Inflammatory macrophage (primary cell): ENCODE data around the gene PEAR1.

Experiments
- DNase-seq, 2 donors: peaks; one replicate each; pipeline ENCODE4 v3.0.0-alpha.2; 2020 to 2022
- total RNA-seq, 18 experiments: gene quantifications; one replicate each; lab custom pipeline; 2026; ENCODE audit warnings: mixed read lengths in 6 of 18, inconsistent platforms in 2 of 18; lab: John Stamatoyannopoulos, UW

PEAR1 gene
- 0.05 to 0.86 (median 0.33) reads per million in 18 experiments for total RNA-seq

GRCh38 chr1:156893048-156893953, at the start of gene PEAR1:
Gene PEAR1, plus strand, starts transcription at chr1:156893718. Its CDS starts 10,209 bp downstream, at chr1:156903927.
- no peak for DNase-seq

- no peak for DNase-seq
Measured at GRCh38 chr1:156844102-156844501, 49.4 kb upstream of the PEAR1 start.

- DNase-seq, result no peak
Measured at GRCh38 chr1:156844638-156845037, 48.9 kb upstream of the PEAR1 start.

DNA sequence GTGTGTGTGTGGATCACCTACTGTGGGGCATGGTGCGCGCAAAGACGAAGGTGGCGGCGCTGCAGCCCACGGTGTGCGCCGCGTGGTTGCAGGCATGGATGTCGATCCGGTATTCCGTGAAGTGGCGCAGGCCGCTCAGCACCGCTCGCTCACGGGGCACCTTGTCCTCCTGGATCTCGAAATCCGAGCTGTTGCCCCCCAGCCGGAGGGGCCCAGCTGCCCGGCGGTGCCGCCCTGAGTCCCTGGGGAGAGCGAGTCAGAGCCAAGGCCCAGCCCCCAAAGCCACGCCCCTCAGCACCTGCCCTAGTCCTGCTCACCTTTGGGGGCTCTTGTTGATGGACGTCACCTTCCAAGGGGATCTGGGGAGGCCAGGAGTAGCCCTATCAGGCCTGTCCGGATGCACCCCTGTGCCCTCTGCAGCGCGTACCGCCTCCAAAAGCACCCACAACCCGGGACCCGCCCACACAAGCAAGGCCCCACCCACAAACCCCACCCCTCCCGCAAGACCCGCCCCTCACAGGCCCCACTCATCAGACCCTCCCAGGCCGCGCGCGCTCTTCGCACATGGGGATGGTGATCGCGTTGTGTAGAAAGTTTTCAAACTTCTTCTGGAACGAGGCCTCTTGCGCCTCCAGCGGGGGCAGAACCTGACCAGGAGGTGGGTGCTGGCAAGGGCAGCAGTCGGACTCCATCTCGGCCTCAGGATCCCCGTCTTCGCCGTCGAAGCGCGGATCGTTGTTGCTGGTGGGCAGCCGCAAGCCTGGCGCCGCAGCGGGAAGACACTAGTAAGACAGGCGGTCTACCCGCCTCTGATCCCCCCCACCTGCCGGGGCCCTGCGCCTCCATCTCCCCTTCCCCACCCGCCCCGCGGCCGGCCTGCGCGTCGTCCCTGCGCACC, 48.2 kb upstream of the PEAR1 start:
- DNase-seq, result no peak

DNA sequence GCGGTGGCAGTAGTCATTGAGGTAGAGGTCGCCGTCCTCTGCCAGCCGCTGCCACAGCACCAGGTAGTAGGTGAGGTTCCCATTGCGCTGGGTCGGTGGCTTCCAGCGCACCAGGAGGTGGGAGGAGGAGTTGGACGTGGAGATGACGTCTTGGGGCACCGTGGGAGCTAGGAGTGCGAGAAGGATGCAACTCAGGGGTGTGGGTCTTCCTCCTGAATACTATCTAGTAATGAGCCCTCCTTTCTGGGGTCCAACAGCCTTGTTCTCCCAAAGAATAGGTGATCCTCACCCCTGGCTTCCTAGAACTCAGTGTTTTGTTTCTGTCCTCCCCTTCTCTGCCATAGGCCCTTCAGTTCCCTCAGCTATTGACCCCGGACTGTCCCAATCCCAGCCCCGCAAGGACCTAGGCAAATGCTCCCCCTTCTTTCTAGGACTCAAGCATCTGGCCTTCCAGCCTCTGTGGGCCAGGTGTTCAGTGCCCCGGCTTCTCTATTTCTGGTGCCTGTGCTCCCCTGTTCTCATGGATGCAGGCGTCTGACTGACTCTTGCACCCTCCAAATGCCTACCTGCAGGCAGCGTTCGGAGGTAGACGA, 47.5 kb upstream of the PEAR1 start:
- DNase-seq, result no peak

DNA sequence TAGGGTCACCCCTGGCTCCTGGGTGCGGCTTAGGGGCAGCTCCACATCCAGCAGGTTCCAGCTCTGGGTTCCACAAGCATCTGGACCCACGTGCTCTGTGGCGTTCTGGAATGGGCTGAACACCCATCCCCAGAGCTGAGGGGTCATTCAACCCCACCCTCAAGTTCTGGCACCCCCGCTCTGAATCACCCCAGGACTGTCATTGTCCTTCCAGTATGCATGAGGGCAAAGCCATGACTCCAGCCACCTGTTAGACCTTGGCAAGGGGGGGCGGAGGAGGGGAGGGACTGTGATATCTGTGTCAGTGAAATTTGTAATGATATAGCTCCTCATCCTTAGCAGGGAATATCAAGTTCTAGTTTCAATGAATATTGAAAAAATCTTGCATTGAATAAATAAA, 46.9 kb upstream of the PEAR1 start:
- DNase-seq, result no peak

DNA sequence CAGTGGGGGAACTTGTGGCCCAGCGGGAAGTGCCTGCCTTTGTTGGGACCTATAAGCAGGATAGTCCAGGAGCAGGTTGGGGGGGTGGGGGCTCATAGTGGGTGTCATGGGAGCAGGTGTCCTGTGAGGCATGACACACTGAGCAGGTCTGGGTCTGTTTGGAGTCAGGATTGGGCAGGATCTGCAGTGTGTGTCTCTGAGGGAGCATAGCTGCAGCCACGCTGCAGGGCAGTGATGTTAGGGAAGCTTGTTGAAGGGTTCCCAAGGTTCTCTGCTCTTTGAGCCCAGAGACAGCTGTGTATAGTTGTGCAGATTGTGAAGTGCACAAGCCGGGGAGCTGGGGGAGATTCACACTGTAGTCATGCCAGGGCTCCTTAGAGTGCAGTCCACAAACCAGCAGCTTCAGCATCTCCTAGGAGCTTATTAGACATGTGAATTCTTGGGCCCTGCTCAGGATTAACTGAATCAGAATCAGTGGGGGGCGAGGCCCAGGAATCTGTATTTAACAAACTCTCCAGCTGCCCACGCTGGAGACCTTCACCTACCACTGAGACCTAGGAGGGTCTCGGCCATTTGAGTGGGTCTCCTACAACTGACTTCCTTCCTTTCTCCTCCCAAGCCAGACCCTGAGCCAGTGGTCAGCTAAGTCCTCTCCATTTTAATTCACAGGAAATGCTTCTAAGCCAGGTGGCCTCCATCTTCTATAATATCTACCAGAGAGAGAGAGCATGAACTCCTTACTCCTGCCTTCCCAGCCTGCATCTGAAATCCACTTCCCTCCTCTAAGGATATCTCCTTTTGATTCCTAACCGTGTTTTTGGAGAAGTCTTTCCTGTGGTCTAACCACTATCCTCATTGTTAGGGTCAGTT, 45.7 kb upstream of the PEAR1 start:
- DNase-seq, result no peak

- DNase-seq, result no peak
Measured at GRCh38 chr1:156848461-156849150, 44.9 kb upstream of the PEAR1 start.

GRCh38 chr1:156849151-156849496, 44.4 kb upstream of the PEAR1 start:
- DNase-seq, result no peak

DNA sequence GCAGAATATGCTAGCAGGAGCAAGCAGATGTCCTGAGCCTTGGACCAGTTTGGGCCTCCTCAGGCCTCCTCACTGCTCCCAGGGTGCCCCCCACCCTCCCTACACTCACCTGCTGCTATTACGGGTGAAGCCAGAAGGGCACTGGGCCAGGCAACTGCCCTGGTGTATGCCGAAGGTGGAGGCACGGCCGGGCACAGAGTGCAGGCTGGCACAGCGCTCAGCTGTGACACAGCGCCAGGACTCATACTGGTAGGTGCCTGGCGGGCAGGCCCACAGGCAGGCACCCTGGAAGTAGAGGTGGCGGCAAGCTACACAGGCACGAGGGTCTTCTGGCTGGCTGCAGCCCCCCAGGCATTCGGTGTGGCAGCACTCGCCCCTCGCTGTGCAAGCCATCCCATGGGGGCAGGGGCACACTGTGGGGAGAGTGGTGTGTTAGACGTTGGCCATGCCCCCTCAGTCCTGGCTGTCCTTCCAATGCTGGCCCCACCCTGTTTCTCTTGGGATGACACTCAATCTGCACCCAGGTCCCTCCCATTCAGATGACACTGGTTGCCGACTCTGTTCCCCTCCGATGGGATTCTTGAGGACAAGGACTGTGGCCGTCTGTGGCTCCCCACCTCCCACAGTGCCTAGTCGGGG, 41.6 kb upstream of the PEAR1 start:
- no peak for DNase-seq

- DNase-seq, result no peak
Measured at GRCh38 chr1:156852418-156852874, 41.1 kb upstream of the PEAR1 start.

DNA sequence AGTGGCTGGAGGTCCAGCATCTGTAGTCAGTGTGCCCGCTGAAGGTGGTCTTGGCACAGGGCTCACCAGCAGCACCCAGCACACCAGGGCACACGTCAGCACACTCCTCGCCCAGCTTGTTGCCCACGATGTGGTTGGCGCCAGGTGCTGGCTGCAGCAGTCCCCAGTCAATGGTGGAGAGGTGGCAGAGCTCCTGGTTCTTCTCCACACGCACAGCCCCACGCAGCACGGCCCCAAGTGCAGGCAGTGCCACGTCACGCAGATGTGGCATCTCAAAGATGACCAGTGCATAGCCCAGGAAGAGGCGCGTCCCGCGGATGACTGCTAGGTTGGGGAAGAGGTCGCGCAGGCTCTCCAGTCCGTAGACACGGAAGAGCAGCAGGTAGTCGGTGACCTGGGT, 39.8 kb upstream of the PEAR1 start:
- DNase-seq, result no peak

- DNase-seq, result no peak
Measured at GRCh38 chr1:156854634-156855033, 38.9 kb upstream of the PEAR1 start.

DNA sequence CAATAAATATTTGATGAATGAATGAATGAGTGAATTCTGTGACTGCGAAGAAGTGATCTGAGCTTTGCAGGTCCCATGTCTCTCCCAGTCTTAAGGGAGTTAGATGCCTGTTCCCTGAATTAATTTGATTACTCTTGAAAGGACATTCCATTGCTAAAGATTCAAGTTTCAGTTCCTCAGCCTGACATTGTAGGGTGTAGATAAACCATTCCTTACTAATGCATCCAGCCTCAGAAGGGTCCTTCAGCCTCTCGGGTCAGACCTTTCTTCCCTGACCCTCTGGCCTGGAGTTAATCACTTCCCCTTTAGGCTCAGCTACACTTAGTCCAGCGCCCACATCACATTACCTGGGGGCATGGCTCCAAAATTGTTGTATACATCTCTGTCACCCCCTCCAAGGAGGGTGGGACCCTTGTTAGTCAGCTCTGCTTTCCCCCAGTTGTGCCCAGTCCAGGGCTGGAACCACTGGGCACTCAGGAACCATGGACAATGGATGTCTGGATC, 37.2 kb upstream of the PEAR1 start:
- DNase-seq, result no peak

DNA sequence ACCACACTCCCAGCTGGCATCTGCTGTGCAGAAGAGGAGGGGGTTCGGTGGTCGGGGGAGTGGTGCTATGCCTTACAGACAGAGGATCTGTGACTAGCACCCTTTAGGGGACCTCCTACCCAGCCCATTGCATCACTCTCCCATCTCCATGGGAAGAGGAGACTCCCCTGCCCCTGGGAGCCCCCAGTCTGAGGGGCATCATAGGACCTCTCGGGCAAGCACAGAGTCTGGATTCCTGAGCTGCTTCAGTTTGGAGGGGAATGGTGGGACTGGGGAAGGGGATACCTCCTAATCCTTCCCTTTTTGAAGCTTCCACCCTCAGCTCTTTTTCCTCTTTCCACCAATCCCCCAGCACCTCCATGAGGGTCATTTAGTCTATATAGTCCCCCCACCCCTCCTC, 36.0 kb upstream of the PEAR1 start:
- DNase-seq, result no peak

GRCh38 chr1:156858555-156858956, 35.0 kb upstream of the PEAR1 start:
- DNase-seq, result no peak

DNA sequence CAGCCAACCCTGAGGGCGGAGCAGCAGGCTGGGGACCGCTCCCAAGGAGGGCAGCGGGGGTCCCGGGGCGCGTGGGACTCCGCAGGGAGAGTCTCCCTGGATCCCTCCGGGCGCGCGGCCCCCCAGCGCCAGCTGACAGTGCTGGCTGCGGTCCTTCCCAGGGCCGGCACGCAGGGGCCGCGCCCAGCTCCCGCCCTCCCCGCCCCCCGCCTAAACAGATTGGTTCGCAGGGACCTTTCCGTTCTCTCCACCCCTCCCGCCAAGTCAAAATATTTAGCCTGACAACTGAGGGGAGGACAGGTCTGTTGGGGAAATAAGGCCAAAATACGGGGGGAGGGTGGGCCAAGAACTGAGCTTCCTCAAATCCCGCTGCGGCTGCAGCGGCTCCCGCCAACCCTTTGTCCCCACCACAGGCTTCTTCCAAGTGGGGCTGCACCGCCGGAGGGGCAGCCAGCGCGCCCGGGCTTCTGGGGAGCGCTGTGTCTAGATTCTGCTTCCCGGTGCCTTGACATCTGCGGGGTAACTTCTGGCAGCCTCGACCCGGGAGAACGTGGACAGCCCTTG, 34.5 kb upstream of the PEAR1 start, which contains the start of gene INSRR:
Gene INSRR (minus strand): TSS at position 159 of the 564 bp plus-strand sequence. CDS start 496 bp downstream, outside the sequence.
- DNase-seq, result no peak

- DNase-seq, result no peak
Measured at GRCh38 chr1:156859523-156860112, 33.9 kb upstream of the PEAR1 start.

DNA sequence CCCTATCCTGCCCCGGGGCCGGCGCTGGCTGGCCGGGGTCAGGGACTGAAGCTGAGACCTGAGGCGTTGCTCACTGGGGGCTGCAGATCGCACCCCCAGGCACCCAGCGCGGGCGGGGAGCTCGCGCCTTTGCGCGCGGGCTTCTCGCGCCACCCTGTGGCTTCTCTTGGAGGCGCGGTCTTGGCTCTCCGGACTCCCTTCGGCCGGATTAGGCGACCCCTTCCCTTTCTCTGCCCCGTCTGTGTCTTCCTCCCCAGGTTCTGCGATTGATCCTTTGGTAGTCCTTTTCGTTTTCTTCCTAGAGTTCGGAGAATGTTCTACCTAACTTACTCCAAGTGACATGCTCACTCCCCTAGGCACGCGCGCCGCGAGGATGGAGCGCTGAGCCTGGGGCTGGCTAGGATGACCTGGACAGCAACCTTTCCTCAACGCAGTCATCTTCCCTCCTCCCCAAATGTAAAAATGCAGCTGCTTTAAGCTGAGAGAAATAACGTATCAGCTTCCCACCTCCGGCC, 33.3 kb upstream of the PEAR1 start:
- peak in 1 of 2 donors; percentile 40 for DNase-seq
